IPS-NIHi7 (cell line): Measurements from ENCODE around the gene GGT5.
"Not testable (repeated sequence)": the region's sequence is repeated elsewhere in the genome, so short reads cannot be mapped to it uniquely, and the experiment has no call there.

ENCODE experiments used
- DNase-seq: peaks from one replicate; pipeline ENCODE4 v3.0.0; 2012; ENCODE audit warnings: mixed read lengths; ENCODE audit errors: extremely low spot score

Gene GGT5

DNA sequence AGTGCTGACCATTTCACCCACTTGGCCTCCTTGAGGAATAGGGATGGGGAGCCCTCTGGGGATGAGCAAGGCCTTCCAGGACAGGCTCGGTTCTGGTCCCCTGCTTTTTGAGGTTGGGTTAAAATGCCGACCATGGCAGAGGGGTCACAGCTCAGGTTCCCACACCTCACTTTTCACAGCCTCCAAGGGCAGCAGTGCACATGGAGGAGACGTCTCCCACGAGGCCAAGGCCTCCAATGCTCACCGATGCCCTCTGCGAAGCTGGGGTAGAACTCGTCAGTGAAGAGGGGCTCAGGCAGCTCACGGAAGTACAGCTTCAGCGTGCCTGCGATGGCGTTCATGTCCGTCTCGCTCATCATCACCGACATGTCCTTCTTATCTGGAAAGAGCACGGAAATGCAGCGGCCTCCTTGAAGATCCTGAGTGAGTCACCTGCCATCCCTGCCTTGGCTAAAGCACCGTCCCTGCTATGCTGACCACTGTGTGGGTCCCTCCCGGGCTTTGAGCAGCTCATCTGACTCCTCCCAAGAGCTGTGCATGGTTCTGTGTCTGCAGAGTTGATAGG, 17.4 kb upstream of the GGT5 start:
- DNase-seq = not testable (repeated sequence)

DNA sequence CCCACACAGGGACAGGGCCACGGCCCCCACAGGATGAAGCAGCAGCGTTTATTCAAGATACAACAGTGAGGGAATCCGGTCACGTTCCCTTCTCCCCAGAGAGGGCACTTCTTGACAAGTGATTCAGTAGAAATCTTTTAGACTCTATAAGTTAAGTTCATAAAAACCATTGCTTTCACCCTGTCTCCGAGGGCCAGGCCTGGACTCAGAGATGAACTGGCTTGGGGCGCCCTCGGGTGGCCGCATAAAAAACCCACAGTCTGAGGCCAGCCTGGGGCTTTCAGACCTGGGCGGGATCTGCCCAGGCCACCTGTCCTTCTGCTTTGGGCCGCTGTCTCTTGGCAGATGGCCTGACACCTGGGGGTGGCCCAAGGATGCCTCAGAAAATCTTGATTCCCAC, 14.6 kb upstream of the GGT5 start:
- not testable (repeated sequence) for DNase-seq

DNA sequence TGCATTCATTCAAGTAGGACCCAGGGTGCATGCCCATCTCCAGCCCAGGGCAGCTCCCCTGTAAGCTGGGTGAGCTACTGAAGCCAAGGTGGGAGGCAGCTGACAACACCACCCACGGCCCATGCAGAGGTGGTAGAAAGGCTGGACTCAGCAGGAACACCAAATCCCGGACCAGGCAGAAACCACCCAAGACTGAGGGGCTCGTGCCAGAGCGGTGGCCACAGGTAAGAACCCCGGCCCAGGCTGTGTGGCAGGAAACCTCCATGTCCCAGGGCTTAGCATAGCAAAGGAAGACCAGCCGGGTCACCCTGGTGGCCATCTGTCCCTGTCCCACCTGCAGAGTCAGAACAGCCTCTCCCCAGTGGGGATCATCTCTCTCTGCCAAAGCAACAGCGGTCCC, 11.9 kb upstream of the GGT5 start:
- not testable (repeated sequence) for DNase-seq

DNA sequence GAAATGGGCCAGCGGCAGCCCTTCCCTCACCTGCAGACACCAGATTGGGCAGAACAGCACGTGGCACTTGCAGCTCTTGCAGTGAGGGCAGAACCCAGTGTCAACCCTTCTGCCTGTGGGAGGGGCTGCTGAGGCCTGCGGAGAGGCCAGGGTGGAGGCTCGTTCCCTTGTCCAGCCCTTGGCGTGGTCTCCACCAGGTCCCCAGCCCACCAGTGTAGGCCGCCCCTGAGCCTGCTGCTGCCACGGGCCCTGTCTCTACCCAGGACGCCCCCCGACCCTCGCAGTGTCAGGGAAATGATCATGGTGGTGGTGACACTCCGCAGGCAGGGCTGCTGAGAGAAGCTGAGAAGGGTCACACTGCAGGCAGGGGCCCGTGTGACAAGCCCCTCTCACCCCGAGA, 11.3 kb upstream of the GGT5 start:
- DNase-seq = not testable (repeated sequence)

DNA sequence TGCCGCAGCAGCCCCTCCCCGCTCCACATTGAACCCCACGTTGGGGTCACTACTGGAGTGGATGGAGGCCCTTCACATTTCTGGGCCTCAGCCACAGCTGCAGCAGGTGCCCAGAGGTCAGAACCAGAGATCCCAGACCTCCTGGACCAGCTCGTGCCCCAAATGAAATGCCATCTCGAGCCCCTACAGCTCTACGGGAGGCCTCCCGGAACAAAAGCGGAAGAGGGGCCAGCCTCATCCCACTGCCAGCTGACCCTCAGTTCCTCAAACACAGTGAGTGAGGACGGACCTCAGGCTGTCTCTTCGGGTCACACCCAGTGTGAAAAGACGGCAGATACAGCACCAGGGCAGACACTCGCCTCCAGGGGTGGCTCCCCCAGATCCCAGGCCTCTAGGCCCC, 8.2 kb upstream of the GGT5 start:
- DNase-seq = not testable (repeated sequence)

DNA sequence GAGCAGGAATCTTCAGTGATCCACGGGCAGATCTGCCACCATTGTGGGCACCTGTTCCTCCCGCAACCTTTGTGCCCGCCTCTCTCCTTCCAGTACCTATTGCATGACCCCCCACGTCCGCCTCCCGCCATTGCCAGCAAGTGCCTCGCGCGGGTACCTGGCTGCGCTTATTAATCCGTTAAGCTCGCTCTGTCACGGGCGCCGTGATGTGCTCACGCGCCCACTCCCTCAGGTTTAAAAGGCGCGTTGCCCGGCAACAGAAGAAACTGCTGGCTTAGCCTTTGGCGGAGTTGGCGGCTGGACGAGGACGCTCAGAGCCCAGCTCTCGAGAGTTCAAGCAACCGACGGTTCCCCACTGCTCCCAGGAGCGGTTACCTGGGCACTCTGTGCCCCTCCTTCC, 6.4 kb upstream of the GGT5 start:
- DNase-seq = not testable (repeated sequence)

DNA sequence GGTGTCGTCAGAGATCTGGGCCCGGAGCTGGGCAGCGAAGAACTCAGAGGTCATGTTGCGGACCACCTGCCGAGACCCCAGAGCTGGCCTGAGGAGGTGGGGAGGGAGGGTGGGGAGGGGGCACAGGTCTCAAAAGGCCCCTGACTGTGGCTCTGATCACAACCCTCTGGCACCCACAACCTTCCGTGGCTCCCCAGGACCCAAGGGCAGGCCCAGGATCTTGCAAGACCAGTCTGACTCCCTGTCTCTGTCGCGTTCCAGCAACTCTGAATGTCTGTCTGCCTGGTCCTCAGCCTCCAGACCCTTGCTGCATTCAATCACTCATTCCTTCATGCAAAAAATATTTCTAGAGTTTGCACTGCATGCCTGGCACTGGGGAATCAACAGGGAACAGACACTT, 4.5 kb upstream of the GGT5 start:
- not testable (repeated sequence) for DNase-seq

DNA sequence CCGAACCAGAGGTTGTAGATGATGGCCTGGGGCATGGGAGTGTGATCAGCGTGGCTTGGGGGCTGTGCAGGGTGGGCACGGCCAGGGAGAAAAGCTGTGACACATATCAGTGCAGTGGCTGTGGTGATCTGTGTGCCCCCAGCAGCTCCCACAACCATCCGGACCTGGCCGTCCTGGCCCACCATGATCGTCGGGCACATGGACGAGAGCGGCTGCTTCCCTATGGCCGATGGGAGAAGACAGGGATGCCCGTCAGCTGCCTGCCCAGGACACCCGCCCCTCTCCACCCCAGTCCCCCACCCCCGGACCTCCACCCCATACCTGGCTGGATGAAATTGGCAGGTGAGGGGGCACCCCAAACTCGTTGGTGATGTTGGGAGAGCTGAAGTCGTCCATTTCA, 3.7 kb upstream of the GGT5 start:
- not testable (repeated sequence) for DNase-seq

DNA sequence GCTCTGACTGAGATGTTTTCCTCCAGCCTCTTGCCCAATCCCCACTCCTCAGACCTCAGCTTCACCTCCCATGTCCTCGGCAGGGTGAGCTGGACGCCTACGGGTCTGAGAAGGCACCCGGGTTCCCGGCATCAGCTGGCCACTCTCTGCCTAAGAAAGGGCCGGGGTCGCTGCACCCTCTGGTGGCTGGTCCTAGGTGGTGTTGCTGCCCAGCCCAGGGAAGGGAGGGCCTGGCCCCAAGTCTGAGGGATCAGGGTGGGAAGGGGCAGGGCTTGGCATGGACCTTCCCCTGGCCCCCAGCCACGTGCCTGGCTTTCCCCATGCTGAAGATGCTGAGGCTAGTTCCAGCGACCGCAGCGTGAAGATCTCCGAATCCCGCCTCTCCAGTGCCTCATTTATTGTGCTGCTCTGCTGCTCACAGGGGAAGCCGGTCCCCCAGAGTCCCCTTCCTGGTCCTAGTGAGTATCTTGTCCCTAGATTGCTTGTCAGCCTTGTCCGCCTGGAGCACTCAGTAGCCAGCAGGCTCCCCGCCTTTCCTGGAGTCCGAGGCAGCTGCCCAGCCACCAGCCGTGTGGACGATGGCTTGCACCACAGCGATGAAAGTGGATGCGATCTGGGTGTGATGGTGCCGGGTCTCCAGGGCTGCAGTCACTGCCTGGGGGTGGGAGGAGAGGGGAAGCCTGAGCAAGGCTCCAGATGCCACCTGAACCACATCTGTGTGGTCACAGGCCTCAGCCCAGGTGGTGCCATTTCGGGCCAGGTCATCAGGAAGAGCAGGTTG, 2.9 kb upstream of the GGT5 start:
- peak; percentile 97 for DNase-seq

DNA sequence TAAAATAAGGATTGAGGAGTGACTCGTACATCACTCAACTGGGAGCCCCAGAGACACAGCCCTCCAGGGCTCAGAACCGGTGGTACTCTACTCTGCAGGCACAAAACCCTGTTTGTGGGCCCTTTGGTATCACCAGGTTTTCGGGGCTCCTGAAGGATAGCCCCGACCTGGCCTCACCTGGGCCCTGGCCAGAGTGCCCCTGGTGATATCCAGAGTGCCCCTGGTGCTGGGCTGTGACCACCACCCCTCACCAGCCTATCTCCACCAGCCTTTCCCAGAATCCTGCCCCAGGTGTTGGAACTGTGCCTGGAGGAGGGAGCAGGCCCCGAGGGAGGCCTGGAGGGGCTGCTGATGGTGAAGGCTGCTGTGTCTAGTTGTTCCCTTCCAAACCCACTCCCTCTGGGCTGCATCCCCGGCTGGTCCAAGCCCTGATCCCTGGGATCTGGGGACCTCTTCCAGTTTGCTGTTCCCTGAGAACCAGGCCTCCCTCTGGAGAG, 2.2 kb upstream of the GGT5 start:
- peak; percentile 6 for DNase-seq

DNA sequence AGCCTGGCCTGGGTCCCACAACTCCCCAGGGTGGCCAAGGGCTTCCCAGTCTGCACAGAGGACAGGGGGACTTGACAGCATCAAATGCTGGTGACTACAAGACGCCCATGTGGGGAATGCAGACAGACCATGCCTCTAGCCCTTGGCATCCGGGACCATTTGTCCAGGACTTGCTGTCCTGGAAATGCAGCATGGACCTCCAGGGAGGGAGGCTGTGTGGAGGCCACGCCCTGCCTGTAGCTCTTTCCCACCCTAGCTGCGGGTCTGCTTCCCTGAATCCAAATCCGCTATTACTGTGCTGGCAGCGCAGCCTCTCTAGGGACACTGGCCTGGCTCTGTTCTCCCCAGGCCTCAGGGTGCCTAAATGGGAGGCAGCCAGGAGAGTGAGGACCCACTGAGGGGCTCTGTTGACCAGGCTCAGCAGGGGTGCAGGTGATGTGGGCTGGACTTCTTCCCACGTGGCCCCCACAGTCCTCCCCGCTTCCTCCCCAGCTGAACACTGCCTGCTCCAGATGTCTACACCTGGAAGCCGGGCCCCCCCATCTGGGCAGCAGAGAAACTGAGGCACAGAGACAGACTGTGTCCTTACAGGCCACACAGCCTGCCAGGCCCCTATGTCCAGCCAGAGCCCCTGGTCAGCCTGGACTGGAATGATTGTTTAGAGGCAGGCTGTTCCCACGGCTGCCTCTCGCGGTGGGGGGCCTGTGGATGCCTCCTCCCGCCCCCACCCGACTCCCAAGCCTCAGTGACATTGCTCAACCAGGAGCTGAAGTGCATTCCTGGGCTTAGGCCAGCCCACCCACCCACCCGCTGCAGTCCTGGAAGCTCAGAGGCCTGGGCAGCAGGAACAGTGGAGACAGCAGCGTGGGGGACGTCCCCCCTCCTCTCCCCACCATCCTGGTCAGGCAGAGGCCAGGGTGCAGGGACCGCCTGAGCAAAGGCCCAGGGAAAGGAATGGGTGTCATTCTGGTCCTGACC, 991 bp upstream of the GGT5 start:
- DNase-seq = not testable (repeated sequence)

DNA sequence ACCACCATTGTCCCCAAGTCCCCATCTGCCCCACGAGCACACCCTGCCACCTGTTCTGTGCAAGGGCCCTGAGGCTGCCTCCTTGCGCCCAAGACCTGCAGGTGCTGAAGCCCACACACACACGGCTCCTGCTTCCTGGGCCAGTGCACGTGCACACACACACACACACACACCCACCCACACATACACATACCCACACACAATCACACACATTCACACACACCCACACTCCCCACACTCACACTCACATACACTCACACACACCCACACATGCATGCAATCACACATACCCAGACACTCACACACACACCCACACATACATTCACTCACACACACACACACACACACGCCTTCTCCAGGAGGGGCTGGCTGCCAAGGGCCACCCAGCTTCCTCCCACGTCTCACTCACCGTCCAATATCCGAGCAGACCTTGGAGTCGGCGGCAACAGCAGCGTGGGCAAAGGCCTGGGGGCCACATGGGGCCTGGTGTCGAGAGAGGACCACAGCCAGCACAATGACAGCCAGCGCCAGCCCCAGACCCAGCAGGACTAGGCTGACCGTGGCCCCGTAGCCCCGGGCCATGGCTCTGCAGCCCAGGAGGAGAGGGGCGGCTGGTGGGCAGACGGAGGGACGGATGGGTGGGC, 616 bp downstream of the GGT5 start:
- DNase-seq = no peak

DNA sequence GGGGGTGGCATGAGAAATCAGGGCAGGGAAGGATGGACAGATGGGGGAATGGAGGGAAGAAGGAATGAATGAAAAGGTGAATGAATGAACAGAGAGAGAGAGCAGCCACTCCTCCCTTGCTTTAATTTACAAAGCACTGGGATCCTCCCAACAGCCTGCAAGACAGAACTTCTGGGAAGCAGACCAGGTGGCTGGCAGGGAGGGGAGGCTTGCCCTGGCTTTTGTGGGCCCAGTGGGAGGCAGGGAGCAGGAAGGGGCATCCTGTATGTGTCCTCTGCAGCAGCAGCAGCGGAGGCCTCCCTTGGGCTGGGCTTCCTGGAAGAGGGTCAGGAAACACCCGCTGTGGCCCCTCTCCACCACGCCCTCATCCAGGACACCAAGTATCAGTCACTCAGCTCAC, 1.5 kb downstream of the GGT5 start:
- DNase-seq = not testable (repeated sequence)

DNA sequence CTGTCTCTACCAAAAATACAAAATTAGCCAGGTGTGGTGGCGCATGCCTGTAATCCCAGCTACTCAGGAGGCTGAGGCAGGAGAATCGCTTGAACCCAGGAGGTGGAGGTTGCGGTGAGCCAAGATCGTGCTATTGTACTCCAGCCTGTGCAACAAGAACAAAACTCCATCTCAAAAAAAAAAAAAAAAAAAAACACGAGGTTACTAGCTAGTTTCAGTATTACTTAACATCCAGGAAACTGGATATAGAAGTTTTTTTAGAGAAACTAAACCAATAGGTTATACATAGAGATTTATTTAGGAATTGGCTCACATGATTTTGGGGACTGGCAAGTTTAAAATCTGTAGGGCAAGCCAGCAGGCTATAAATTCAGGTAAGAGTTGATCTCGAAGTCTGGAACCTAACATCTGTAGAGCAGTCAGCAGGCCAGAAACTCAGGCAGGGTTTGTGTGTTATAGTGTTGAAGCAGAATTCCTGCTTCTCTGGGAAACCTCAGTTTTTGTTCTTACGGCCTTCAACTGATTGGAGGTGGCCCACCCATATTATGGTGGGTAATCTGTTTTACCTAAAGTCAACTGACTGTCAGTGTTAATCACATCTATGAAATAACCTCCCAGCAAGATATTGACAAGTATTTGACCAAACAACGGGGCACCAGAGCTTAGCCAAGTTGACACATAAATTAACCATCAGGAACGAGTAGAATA, 3.7 kb downstream of the GGT5 start:
- DNase-seq = not testable (repeated sequence)

DNA sequence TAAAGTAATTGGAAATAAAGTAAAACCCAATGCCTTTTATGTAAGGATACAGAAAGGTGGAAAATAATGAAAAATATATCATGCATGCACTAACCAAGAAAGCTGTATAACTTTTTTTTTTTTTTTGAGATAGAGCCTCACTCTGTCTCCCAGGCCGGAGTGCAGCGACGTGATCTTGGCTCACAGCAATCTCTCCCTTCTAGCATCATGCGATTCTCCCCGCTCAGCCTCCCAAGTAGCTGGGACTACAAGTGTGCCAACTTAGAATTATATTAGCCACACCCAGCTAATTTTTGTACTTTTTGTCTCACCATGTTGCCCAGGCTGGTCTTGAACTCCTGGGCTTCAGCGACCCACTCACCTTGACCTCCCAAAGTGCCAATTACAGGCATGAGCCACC, 4.5 kb downstream of the GGT5 start:
- no peak for DNase-seq

DNA sequence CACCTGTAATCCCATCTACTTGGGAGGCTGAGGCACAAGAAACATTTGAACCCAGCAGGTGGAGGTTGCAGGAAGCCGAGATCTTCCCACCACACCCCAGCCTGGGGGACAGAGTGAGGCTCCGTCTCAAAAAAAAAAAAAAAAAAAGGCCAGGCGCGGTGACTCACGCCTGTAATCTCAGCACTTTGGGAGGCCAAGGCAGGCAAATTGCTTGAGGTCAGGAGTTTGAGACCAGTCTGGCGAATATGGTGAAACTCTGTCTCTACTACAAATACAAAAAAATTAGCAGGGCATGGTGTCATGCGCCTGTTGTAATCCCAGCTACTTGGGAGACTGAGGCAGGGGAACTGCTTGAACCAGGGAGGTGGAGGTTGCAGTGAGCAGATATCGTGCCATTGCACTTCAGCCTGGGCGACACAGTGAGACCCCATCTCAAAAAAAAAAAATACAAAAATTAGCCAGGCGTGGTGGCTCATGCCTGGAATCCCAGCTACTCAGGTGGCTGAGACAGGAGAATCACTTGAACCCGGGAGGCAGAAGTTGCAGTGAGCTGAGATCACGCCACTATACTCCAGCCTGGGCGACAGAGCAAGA, 6.7 kb downstream of the GGT5 start:
- not testable (repeated sequence) for DNase-seq

DNA sequence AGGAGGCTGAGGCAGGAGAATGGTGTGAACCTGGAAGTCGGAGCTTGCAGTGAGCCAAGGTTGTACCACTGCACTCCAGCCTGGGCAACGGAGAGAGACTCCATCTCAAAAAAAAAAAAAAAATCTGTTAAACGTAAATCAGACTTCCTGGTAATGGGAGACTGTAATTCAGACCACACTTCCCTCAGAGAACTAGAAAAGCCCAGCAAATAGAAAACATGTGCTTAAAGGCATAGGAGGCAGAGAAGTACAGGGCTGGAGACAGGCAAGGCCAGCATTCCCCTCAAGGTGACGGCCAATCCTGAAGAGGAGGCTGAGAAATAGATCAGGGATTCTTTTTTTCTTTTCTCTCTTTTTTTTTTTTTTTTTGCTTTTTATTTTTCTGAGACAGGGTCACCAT, 8.2 kb downstream of the GGT5 start:
- DNase-seq = no peak

DNA sequence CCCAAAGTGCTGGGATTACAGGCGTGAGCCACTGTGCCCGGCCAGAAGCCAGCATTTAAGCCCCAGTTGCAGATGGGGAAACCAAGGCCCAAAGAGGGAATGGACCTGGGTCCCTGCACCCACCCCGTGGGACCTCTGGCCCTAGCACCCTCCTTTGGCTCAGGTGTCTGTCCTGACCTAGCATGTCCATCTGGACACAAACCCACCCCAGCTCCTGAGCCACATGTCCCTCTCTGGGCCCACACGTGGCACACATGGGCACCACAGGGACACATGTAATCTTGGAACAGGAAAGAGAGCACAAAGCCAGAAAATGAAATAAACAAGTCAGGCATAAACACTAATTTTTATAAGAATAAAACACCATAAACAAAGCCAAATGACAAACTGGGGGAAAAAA, 9.6 kb downstream of the GGT5 start:
- no peak for DNase-seq

DNA sequence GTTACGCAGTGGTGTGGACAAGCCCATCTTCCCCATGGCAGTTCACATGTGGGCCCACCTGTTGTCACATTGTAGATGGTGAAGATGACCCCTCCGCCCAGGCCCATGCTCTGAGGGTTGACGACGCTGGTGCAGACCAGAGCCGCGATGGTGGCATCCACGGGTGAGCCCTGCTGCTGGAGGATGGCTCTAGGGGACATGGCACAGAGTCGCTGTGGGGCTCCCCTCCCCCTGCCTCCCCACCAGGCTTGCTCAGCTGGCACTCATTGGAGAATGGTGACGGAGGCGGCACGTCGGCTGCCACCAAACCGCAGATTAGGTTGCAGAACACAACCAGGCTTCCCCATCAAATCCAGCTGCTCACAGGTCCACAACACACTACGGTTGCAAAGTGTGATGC, 11.1 kb downstream of the GGT5 start:
- peak; percentile 2 for DNase-seq

DNA sequence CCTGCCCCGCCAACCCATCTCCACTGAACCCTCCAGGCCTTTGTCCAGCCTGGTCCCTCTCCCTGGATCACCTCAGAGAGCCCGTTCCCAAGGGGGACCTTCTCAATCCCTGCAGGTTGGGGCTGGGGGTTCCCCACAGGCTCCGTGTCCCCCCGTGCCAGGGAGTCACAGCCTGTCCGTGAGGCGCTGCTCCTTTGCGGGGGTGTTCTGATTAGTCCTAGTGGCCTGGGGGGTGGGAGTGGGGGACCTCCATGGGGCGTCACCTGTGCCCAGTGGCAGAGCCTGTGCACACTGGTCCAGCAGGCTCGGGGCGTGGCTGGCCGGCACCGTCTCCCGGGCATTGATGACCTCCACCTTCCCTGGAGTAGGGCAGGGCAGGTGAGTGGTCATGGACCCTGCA, 11.6 kb downstream of the GGT5 start:
- peak; percentile 1 for DNase-seq

DNA sequence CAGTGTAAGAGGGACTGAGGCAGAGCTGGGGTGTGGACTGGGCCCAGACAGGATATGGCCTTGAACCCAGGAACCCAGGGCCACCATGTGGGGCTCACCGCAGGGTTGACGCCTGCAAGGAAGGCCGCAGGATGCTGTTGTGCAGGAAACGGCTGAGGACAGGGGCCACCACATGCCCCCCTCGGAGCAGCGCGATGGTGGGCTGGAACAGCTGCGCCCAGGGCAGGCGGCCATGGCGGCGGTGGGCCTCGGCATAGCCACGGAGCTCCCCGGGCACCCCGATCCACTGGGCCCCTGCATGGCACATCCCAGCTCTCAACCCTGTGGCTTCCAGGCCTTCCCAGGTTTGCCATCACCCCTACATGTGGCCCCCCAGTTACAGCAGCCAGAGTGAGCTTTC, 12.2 kb downstream of the GGT5 start:
- DNase-seq = peak; percentile 3
